ENCODE measurements around the gene CYP2C18.

DNA sequence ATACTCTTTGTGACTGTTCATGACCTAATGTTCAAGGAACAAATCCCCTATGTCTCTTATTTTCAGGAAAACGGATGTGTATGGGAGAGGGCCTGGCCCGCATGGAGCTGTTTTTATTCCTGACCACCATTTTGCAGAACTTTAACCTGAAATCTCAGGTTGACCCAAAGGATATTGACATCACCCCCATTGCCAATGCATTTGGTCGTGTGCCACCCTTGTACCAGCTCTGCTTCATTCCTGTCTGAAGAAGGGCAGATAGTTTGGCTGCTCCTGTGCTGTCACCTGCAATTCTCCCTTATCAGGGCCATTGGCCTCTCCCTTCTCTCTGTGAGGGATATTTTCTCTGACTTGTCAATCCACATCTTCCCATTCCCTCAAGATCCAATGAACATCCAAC, 51.7 kb downstream of the CYP2C18 start:
- TF ChIP-seq, protein P1, sequence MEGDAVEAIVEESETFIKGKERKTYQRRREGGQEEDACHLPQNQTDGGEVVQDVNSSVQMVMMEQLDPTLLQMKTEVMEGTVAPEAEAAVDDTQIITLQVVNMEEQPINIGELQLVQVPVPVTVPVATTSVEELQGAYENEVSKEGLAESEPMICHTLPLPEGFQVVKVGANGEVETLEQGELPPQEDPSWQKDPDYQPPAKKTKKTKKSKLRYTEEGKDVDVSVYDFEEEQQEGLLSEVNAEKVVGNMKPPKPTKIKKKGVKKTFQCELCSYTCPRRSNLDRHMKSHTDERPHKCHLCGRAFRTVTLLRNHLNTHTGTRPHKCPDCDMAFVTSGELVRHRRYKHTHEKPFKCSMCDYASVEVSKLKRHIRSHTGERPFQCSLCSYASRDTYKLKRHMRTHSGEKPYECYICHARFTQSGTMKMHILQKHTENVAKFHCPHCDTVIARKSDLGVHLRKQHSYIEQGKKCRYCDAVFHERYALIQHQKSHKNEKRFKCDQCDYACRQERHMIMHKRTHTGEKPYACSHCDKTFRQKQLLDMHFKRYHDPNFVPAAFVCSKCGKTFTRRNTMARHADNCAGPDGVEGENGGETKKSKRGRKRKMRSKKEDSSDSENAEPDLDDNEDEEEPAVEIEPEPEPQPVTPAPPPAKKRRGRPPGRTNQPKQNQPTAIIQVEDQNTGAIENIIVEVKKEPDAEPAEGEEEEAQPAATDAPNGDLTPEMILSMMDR (CRISPR knock-in tag; IDR thresholded peaks at IDR 0.05) = no peak
- TF ChIP-seq, protein P2, sequence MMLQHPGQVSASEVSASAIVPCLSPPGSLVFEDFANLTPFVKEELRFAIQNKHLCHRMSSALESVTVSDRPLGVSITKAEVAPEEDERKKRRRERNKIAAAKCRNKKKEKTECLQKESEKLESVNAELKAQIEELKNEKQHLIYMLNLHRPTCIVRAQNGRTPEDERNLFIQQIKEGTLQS (CRISPR knock-in tag; IDR thresholded peaks at IDR 0.05) = no peak
- TF ChIP-seq NPAS2 (CRISPR knock-in tag; IDR thresholded peaks at IDR 0.05; ENCODE audit: borderline replicate concordance) = no peak
